HG03565 (cell line): Measurements from ENCODE around the gene ULBP1.
"Not testable (repeated sequence)": the region's sequence is repeated elsewhere in the genome, so short reads cannot be mapped to it uniquely, and the experiment has no call there.

Source experiments
- ATAC-seq: cut with Tn5 transposase; IDR thresholded peaks from one replicate; pipeline ENCODE4 v1.9.1; 2021; ENCODE audit warnings: mild to moderate bottlenecking, moderate library complexity; ENCODE audit not compliant: unreplicated experiment

Gene ULBP1

GRCh38 chr6:149951096-149951495 is 12.6 kb upstream of the ULBP1 start:
- no peak for ATAC-seq

GRCh38 chr6:149951626-149952025 is 12.1 kb upstream of the ULBP1 start:
- ATAC-seq: no peak

- ATAC-seq: not testable (repeated sequence)
Measured at GRCh38 chr6:149953390-149953789, 10.4 kb upstream of the ULBP1 start.

GRCh38 chr6:149953934-149954327 is 9.8 kb upstream of the ULBP1 start:
- ATAC-seq: not testable (repeated sequence)

- not testable (repeated sequence) for ATAC-seq
Measured at GRCh38 chr6:149954328-149954983, 9.3 kb upstream of the ULBP1 start.

GRCh38 chr6:149954984-149955653 is 8.6 kb upstream of the ULBP1 start:
- not testable (repeated sequence) for ATAC-seq

- ATAC-seq: not testable (repeated sequence)
Measured at GRCh38 chr6:149955654-149956317, 8.0 kb upstream of the ULBP1 start.

GRCh38 chr6:149958124-149958523 is 5.6 kb upstream of the ULBP1 start:
- not testable (repeated sequence) for ATAC-seq

- not testable (repeated sequence) for ATAC-seq
Measured at GRCh38 chr6:149959806-149960205, 3.9 kb upstream of the ULBP1 start.

GRCh38 chr6:149960488-149960887 is 3.3 kb upstream of the ULBP1 start:
- no peak for ATAC-seq

GRCh38 chr6:149961728-149962425 is 1.9 kb upstream of the ULBP1 start:
- no peak for ATAC-seq

GRCh38 chr6:149962461-149963211 is 1.1 kb upstream of the ULBP1 start:
- ATAC-seq: no peak

- no peak for ATAC-seq
Measured at GRCh38 chr6:149963212-149963461, 606 bp upstream of the ULBP1 start.

- no peak for ATAC-seq
Measured at GRCh38 chr6:149964308-149965193, 808 bp downstream of the ULBP1 start.

GRCh38 chr6:149965194-149966020 is 1.7 kb downstream of the ULBP1 start:
- no peak for ATAC-seq

GRCh38 chr6:149966319-149966718 is 2.6 kb downstream of the ULBP1 start:
- not testable (repeated sequence) for ATAC-seq

- ATAC-seq: no peak
Measured at GRCh38 chr6:149967591-149967990, 3.8 kb downstream of the ULBP1 start.

- ATAC-seq: not testable (repeated sequence)
Measured at GRCh38 chr6:149967999-149968398, 4.3 kb downstream of the ULBP1 start.

- ATAC-seq: not testable (repeated sequence)
Measured at GRCh38 chr6:149968909-149969308, 5.2 kb downstream of the ULBP1 start.
